Measurements from ENCODE around the gene NPY1R.

DNA sequence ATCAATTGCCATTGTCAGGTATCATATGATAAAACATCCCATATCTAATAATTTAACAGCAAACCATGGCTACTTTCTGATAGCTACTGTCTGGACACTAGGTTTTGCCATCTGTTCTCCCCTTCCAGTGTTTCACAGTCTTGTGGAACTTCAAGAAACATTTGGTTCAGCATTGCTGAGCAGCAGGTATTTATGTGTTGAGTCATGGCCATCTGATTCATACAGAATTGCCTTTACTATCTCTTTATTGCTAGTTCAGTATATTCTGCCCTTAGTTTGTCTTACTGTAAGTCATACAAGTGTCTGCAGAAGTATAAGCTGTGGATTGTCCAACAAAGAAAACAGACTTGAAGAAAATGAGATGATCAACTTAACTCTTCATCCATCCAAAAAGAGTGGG is 18.3 kb upstream of the NPY1R start:
- TF ChIP-seq EZH2phosphoT487 (IDR thresholded peaks at IDR 0.05; ENCODE audit: low read length) = no peak
- TF ChIP-seq, protein P1, sequence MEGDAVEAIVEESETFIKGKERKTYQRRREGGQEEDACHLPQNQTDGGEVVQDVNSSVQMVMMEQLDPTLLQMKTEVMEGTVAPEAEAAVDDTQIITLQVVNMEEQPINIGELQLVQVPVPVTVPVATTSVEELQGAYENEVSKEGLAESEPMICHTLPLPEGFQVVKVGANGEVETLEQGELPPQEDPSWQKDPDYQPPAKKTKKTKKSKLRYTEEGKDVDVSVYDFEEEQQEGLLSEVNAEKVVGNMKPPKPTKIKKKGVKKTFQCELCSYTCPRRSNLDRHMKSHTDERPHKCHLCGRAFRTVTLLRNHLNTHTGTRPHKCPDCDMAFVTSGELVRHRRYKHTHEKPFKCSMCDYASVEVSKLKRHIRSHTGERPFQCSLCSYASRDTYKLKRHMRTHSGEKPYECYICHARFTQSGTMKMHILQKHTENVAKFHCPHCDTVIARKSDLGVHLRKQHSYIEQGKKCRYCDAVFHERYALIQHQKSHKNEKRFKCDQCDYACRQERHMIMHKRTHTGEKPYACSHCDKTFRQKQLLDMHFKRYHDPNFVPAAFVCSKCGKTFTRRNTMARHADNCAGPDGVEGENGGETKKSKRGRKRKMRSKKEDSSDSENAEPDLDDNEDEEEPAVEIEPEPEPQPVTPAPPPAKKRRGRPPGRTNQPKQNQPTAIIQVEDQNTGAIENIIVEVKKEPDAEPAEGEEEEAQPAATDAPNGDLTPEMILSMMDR (IDR thresholded peaks at IDR 0.05; ENCODE audit: low read length) = no peak
- TF ChIP-seq EZH2 (optimal IDR thresholded peaks at IDR 0.05; ENCODE audit: low read depth, low read length) = no peak
